Mesendoderm (in vitro differentiated cells): ENCODE data around the gene PLA1A.
"Not testable (repeated sequence)": the region's sequence is repeated elsewhere in the genome, so short reads cannot be mapped to it uniquely, and the experiment has no call there.

Experiments used
- DNase-seq: peaks from one replicate; pipeline ENCODE4 v3.0.0; 2013
- H2AK5ac ChIP-seq: 2 replicates; pipeline ENCODE4 v1.6.1; 2013; ENCODE audit warnings: low read length, inconsistent platforms
- H2BK120ac ChIP-seq: 2 replicates; pipeline ENCODE4 v1.6.1; 2013; ENCODE audit warnings: low read depth, mild to moderate bottlenecking, low read length, moderate library complexity, mixed read lengths
- H2BK15ac ChIP-seq: replicated peaks from 2 replicates; pipeline ENCODE4 v1.6.1; 2013; ENCODE audit warnings: low read depth, mild to moderate bottlenecking, moderate library complexity
- H2BK5ac ChIP-seq: 2 replicates; pipeline ENCODE4 v1.6.1; 2013; ENCODE audit warnings: low read length, inconsistent platforms
- H3K18ac ChIP-seq: 2 replicates; pipeline ENCODE4 v1.6.1; 2013; ENCODE audit warnings: mild to moderate bottlenecking, low read length, mixed read lengths
- H3K23ac ChIP-seq: one replicate; pipeline ENCODE4 v1.6.1; 2013; ENCODE audit warnings: low read length
- H3K27ac ChIP-seq: 2 replicates; pipeline ENCODE4 v1.5.1; 2013; ENCODE audit warnings: low read depth, mild to moderate bottlenecking, inconsistent platforms, low read length, moderate library complexity
- H3K27me3 ChIP-seq: 2 replicates; pipeline ENCODE4 v1.6.1; 2013; ENCODE audit warnings: low read length, control low read depth, mild to moderate bottlenecking, inconsistent platforms; ENCODE audit not compliant: insufficient read depth, poor library complexity
- H3K36me3 ChIP-seq: 2 replicates; pipeline ENCODE4 v1.6.1; 2013; ENCODE audit warnings: low read length, inconsistent platforms; ENCODE audit not compliant: control insufficient read depth, insufficient read depth
- H3K4ac ChIP-seq: one replicate; pipeline ENCODE4 v1.6.1; 2013; ENCODE audit warnings: low read depth, mild to moderate bottlenecking, low read length, moderate library complexity
- H3K4me1 ChIP-seq: 2 replicates; pipeline ENCODE4 v1.6.1; 2013; ENCODE audit warnings: low read depth, low read length, inconsistent platforms; ENCODE audit not compliant: control insufficient read depth
- H3K4me2 ChIP-seq: 2 replicates; pipeline ENCODE4 v1.6.1; 2013; ENCODE audit warnings: low read length
- H3K4me3 ChIP-seq: 2 replicates; pipeline ENCODE4 v1.5.1; 2013; ENCODE audit warnings: mild to moderate bottlenecking, low read length
- H3K56ac ChIP-seq: one replicate; pipeline ENCODE4 v1.6.1; 2013; ENCODE audit warnings: low read length
- H3K79me1 ChIP-seq: 2 replicates; pipeline ENCODE4 v1.6.1; 2013; ENCODE audit warnings: low read length, inconsistent platforms
- H3K79me2 ChIP-seq: 2 replicates; pipeline ENCODE4 v1.6.1; 2013; ENCODE audit warnings: mild to moderate bottlenecking, low read length; ENCODE audit not compliant: control insufficient read depth, insufficient read depth
- H3K9ac ChIP-seq: 2 replicates; pipeline ENCODE4 v1.6.1; 2013; ENCODE audit warnings: low read length, inconsistent platforms
- H4K5ac ChIP-seq: one replicate; pipeline ENCODE4 v1.6.1; 2013; ENCODE audit warnings: low read length
- H4K8ac ChIP-seq: one replicate; pipeline ENCODE4 v1.6.1; 2013; ENCODE audit warnings: low read depth, mild to moderate bottlenecking, control low read depth, low read length, moderate library complexity
- WGBS: extraction: QIAGEN DNeasy Blood & Tissue Kit; methylation state at CpG from one replicate; pipeline ENCODE4 v1.1.7; 2013; ENCODE audit warnings: low lambda C conversion rate, missing lambda C conversion rate; ENCODE audit not compliant: insufficient coverage; ENCODE audit errors: extremely low coverage; 5-methylcytosine and 5-hydroxymethylcytosine counted together

The PLA1A gene

DNA sequence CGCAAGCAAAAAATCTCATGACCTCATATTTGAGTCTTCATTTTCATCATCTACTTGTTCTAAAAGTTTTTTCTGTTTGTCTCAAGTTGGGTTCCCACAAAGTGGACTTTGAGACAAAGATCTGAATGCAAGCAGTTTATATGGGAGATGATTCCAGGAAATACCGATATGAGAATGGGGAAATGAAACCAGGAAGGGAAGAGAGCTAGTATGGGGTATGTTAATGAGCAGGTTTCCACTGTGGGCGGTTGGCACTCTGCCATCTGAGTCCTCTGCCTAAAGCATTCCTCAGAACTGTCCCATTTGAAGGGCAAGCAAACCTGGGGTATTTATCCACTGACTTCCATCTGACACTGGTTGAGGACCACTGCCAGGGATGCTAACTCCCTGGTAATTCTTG lies 9.6 kb upstream of the PLA1A start:
- Histone ChIP-seq H3K9ac (no peak overlapping the region), H3K79me2 (no peaks in the 10 kb centered on the region), H3K79me1 (no peaks in the 10 kb centered on the region), H3K4me3 (no peak overlapping the region), H2BK15ac (no peak overlapping the region), H3K36me3 (no peaks in the 10 kb centered on the region), H3K4me2 (no peak overlapping the region), H3K4me1 (peaks cover 4% of the 10 kb centered on the region), H2AK5ac (no peak overlapping the region), H3K23ac (no peak overlapping the region), H2BK120ac (no peak overlapping the region), H3K4ac (no peak overlapping the region), H3K18ac (no peak overlapping the region), H3K56ac (no peak overlapping the region), H4K5ac (no peak overlapping the region), H3K27ac (no peak overlapping the region), H4K8ac (no peak overlapping the region), H3K27me3 (no peaks in the 10 kb centered on the region), H2BK5ac (no peak overlapping the region)
- no peak for DNase-seq
- whole genome bisulfite sequencing: no CpG with 5 or more reads among the region's 3 CpGs

DNA sequence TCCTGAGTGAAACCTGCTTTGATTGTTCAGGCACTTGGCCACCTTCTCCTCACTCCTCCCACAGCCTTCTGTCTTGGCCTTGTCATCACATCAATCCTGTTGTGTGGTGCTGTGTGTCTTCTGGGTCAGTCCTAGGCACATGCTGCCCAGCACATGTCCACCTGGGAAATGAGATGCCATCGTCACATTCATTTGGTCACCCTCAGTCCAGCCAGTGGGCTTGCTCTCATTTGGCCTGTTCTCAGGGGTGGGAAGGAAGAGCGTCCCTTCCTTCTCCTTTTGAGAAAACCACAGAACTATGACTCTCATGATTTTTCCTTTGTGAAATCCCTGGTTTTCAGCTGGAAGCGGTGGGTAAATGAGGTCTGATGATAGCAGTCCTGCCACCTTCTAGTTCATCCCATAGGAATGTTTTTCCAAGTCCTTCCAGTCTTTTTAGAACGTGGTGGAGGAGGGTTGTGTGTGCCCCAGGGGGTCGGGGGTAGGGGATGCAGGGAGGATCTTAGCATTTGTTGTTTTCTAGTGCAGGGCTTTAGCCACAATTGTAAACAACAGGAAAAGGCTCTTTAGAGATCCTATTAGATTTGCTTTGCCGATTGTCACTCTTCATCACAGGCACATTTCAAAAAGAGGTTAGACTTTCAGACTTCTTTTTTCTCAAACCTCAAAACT lies 8.4 kb upstream of the PLA1A start:
- Histone ChIP-seq H3K27ac (no peak overlapping the region), H4K5ac (no peak overlapping the region), H2BK15ac (no peak overlapping the region), H3K4ac (no peak overlapping the region), H3K79me1 (no peaks in the 10 kb centered on the region), H4K8ac (no peak overlapping the region), H3K36me3 (no peaks in the 10 kb centered on the region), H2BK120ac (no peak overlapping the region), H3K4me2 (no peak overlapping the region), H3K4me1 (peaks cover 4% of the 10 kb centered on the region), H3K27me3 (no peaks in the 10 kb centered on the region), H3K4me3 (no peak overlapping the region), H3K9ac (no peak overlapping the region), H2AK5ac (no peak overlapping the region), H3K18ac (no peak overlapping the region), H3K23ac (no peak overlapping the region), H3K56ac (no peak overlapping the region), H2BK5ac (no peak overlapping the region), H3K79me2 (no peaks in the 10 kb centered on the region)
- DNase-seq: no peak
- WGBS: no CpG with 5 or more reads among the region's 6 CpGs

DNA sequence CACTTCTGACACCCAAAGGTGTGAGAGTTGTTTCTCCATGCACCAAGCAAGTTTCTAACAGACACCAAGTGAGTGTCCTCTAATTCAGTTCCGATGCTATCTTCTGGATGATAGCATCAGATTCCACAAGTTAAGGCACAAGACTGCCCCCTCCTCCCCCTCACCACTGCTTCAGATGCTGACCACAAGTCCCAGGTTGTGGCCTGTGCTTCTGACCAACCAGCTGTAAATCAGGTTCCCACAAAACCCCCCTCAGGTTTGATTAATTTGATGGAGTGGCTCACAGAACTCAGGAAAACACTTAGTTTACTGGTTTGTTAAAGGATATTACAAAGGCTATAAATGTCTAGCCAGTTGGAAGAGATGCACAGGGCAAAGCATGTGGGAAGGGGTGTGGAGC lies 7.0 kb upstream of the PLA1A start:
- H3K4me1 ChIP-seq: peaks cover 4% of the 10 kb centered on the region
- no CpG with 5 or more reads among the region's 1 CpG for WGBS

DNA sequence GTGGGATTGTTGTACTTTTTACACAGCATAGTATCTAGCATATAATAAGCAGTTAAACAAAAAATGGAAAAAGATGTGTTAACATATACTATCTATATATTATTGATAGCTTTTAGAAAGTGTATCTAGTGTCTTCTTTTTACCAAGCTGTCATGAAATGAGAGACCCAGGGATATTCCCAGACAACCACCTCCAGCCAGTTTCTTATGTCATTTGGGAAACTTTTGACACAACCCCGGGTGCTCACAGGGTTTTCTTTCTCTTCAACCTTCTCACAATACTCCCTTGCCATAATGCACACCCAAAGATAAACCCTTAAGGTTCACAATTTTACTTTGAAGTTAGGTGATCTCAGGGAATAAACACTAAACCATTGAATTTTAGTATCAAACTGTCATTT lies 4.8 kb upstream of the PLA1A start:
- no peak overlapping the region for H3K4me2 ChIP-seq
- H3K27me3 ChIP-seq: no peaks in the 10 kb centered on the region
- no peak overlapping the region for H3K27ac ChIP-seq
- H2BK15ac ChIP-seq: no peak overlapping the region
- peaks cover 4% of the 10 kb centered on the region for H3K4me1 ChIP-seq
- H3K18ac ChIP-seq: no peak overlapping the region
- no peak overlapping the region for H4K5ac ChIP-seq
- H3K36me3 ChIP-seq: no peaks in the 10 kb centered on the region
- H3K4me3 ChIP-seq: no peak overlapping the region
- WGBS: no CpG with 5 or more reads among the region's 1 CpG
- H3K23ac ChIP-seq: no peak overlapping the region
- H3K4ac ChIP-seq: no peak overlapping the region
- DNase-seq: no peak
- no peak overlapping the region for H3K56ac ChIP-seq
- no peak overlapping the region for H3K9ac ChIP-seq
- H2AK5ac ChIP-seq: no peak overlapping the region
- H2BK120ac ChIP-seq: no peak overlapping the region
- no peak overlapping the region for H2BK5ac ChIP-seq
- H4K8ac ChIP-seq: no peak overlapping the region
- H3K79me1 ChIP-seq: no peaks in the 10 kb centered on the region
- no peaks in the 10 kb centered on the region for H3K79me2 ChIP-seq

More for the DNA sequence above, 7.0 kb upstream of the PLA1A start:
- Histone ChIP-seq H3K56ac (no peak overlapping the region), H3K9ac (no peak overlapping the region), H3K18ac (no peak overlapping the region), H3K4me3 (no peak overlapping the region), H2AK5ac (no peak overlapping the region), H4K8ac (no peak overlapping the region), H2BK120ac (no peak overlapping the region), H3K23ac (no peak overlapping the region), H3K4ac (no peak overlapping the region), H2BK5ac (no peak overlapping the region), H4K5ac (no peak overlapping the region), H2BK15ac (no peak overlapping the region), H3K27ac (no peak overlapping the region), H3K79me2 (no peaks in the 10 kb centered on the region), H3K4me2 (no peak overlapping the region), H3K27me3 (no peaks in the 10 kb centered on the region), H3K79me1 (no peaks in the 10 kb centered on the region), H3K36me3 (no peaks in the 10 kb centered on the region)
- DNase-seq: no peak

DNA sequence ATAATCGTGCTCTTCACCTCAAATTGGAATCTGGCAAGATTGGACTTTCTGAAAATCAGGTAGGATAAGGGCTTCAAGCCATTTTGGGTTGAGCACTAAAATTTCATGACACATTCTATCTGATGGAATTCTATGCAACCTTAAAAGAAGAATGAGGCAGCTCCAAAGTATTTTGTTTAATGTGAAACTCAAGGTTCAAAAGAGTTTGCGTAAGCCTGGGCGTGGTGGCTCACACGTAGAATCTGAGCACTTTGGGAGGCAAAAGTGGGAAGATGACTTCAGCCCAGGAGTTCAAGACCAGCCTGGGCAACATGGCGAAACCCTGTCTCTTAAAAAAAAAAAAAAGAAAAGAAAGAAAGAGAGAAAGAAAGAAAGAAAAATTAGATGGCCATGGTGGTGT lies 3.6 kb upstream of the PLA1A start:
- no peak overlapping the region for H3K4me2 ChIP-seq
- no peak overlapping the region for H4K5ac ChIP-seq
- H3K36me3 ChIP-seq: no peaks in the 10 kb centered on the region
- H3K4ac ChIP-seq: no peak overlapping the region
- peaks cover 4% of the 10 kb centered on the region for H3K4me1 ChIP-seq
- no CpG with 5 or more reads among the region's 5 CpGs for WGBS
- no peaks in the 10 kb centered on the region for H3K27me3 ChIP-seq
- no peak overlapping the region for H3K23ac ChIP-seq
- H3K18ac ChIP-seq: no peak overlapping the region
- H2BK15ac ChIP-seq: no peak overlapping the region
- no peak overlapping the region for H3K9ac ChIP-seq
- H3K4me3 ChIP-seq: no peak overlapping the region
- H3K27ac ChIP-seq: no peak overlapping the region
- no peak overlapping the region for H4K8ac ChIP-seq
- no peak overlapping the region for H2AK5ac ChIP-seq
- H3K79me2 ChIP-seq: no peaks in the 10 kb centered on the region
- no peak overlapping the region for H2BK5ac ChIP-seq
- H3K79me1 ChIP-seq: no peaks in the 10 kb centered on the region
- no peak overlapping the region for H2BK120ac ChIP-seq
- no peak for DNase-seq
- no peak overlapping the region for H3K56ac ChIP-seq

DNA sequence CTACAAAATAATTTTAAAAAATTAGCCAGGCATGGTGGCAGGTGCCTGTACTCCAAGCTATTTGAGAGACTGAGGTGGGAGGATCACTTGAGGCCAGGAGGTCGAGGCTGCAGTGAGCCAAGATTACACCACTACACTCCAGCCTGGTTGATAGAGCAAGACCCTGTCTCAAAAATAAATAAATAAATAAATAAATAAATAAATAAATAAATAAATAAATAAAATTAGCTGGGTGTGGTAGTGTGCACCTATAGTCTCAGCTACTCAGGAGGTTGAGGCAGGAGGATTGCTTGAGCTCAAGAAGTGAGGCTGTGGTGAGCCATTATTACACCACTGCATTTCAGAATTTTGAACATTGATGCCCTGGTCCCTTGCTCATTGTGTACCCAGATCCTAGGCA lies 2.8 kb upstream of the PLA1A start:
- not testable (repeated sequence) for DNase-seq, H4K8ac ChIP-seq, H2BK5ac ChIP-seq, H3K9ac ChIP-seq, H3K4me3 ChIP-seq, H3K27me3 ChIP-seq, H3K4me1 ChIP-seq, H3K56ac ChIP-seq, H3K18ac ChIP-seq, H3K4me2 ChIP-seq, H2AK5ac ChIP-seq, H3K79me2 ChIP-seq, H2BK15ac ChIP-seq, H4K5ac ChIP-seq, H2BK120ac ChIP-seq, H3K27ac ChIP-seq, H3K23ac ChIP-seq, H3K79me1 ChIP-seq, H3K36me3 ChIP-seq, H3K4ac ChIP-seq
- no CpG with 5 or more reads among the region's 1 CpG for WGBS
